Tibial nerve (tissue), 3 donors: ENCODE results near the gene FLOT2.

Experiments
- POLR2A ChIP-seq, 2 donors: fragments of 450-650 bp; IDR thresholded peaks; one replicate each; pipeline ENCODE4 v1.6.1; 2017; ENCODE audit warnings: antibody characterized with exemption in 2 of 2, mild to moderate bottlenecking in 2 of 2, moderate library complexity in 2 of 2
- TF ChIP-seq, protein P1 (sequence below), 5 experiments: fragments of 200-600 bp in 3 of 5; fragments of 450-650 bp in 2 of 5; sonication (generic) in 3 of 5; IDR thresholded peaks; one replicate each; pipeline ENCODE4 v1.5.1; 2016 to 2019; ENCODE audit warnings: antibody characterized with exemption in 5 of 5, mild to moderate bottlenecking in 3 of 5, moderate library complexity in 2 of 5

DNA sequence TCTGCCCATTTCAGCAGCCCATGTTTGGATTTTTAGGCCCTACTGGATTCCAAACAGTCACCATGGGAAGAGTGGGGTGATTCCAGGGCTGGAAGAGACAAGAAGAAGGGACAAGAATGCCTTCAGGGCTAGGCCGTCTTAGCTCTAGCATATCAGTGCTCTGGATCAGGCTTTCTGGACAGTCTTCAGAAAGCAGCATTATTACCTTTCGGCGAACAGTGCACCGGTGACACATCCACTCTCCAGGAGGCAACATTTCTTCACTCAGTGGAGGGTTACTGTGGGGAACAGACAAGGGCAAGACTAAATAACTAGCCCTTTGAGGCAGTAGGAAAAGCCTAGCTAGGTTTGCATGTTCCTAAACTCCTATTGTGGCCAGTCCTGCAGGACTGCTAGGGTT, 29.3 kb upstream of the FLOT2 start:
- TF ChIP-seq, protein P1, sequence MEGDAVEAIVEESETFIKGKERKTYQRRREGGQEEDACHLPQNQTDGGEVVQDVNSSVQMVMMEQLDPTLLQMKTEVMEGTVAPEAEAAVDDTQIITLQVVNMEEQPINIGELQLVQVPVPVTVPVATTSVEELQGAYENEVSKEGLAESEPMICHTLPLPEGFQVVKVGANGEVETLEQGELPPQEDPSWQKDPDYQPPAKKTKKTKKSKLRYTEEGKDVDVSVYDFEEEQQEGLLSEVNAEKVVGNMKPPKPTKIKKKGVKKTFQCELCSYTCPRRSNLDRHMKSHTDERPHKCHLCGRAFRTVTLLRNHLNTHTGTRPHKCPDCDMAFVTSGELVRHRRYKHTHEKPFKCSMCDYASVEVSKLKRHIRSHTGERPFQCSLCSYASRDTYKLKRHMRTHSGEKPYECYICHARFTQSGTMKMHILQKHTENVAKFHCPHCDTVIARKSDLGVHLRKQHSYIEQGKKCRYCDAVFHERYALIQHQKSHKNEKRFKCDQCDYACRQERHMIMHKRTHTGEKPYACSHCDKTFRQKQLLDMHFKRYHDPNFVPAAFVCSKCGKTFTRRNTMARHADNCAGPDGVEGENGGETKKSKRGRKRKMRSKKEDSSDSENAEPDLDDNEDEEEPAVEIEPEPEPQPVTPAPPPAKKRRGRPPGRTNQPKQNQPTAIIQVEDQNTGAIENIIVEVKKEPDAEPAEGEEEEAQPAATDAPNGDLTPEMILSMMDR (IDR thresholded peaks at IDR 0.05), result no peak
- no peak for TF ChIP-seq POLR2A (IDR thresholded peaks at IDR 0.05)
